GM12892 (cell line): Measurements from ENCODE around the gene ARFGAP1.

Experiments
- POLR2A ChIP-seq: IDR thresholded peaks from 2 replicates; pipeline ENCODE4 v1.6.1; 2011; ENCODE audit warnings: low read depth, low read length, control low read depth
- POLR2AphosphoS5 ChIP-seq: IDR thresholded peaks from 2 replicates; pipeline ENCODE4 v1.6.1; 2011; ENCODE audit warnings: low read depth, low read length, control low read depth
- TAF1 ChIP-seq: IDR thresholded peaks from 2 replicates; pipeline ENCODE4 v1.6.1; 2011; ENCODE audit warnings: low read depth, mild to moderate bottlenecking, control low read depth, low read length, borderline replicate concordance

DNA sequence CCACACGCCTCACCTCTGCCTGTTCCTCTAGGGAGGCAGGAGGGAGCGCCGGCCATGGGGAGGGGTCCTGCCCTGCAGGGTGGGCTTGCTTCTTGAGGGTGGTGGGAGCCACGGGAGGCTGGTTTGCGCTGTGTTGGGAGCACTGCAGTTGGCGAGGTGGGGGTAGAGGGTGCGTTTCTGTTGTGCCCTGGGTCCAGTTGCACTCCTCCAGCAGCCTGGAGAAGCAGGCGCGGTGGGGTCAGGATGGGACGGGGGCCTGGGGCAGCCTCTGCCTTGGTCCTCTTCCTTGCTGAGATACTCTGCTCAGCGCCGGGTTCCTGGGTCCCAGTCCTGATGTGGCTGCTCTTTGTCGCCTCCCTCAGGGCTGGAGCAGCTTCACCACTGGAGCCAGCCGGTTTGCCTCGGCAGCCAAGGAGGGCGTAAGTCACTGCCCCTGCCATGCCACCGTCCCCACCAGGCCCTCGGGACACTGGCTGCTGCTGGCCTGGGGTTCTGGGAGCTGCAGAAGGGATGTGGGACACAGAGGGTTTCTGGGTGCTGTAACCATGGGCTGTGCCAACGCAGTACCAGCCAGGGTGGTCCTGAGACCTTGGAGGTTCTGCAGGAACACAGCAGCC is 8.4 kb downstream of the ARFGAP1 start:
- no peak for TF ChIP-seq POLR2A
- no peak for TF ChIP-seq POLR2AphosphoS5
- no peak for TF ChIP-seq TAF1
